Measurements from ENCODE around the gene LRPAP1.

DNA sequence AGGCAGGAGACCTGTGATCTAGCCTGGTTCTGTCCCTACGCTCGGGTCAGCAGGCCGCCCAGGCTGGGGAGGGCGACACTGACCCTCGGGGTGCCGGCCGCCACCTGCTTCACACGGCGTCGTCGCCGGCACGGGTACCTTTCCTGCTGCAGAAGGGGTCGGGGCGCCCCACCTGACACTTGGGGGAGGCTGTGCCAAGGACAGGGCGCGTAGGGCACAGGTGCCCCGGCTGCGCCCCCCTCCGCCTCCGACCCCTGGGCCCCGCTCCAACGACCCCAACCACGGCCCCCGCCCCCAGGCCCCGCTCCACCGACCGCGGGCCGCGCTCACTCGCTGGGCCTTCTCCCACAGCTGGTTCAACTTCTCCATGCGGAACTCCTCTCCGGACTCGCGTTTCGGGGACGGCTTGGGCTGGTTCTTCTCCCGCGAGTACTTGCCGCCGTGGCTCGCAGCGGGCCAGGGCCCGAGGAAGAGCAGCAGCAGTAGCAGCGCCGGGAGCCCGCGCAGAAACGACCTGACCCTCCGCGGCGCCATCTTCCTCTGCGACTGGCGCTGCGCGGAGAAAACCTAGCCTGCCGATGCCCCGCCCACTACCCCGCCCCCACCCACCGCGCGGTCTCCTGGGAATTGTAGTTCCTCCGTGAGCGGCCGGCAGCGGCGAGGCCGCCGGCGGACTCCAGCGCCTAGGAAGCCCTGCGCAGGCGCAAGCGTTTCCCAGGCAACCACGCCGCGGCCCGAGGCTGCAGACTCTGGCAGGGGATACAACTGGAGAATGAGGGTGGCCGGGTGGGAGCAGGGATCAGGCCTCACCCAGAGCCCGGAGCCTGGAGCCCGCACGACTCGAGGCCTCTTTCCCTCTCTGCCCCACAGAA lies at the start of gene LRPAP1:
- TF ChIP-seq, protein P1, sequence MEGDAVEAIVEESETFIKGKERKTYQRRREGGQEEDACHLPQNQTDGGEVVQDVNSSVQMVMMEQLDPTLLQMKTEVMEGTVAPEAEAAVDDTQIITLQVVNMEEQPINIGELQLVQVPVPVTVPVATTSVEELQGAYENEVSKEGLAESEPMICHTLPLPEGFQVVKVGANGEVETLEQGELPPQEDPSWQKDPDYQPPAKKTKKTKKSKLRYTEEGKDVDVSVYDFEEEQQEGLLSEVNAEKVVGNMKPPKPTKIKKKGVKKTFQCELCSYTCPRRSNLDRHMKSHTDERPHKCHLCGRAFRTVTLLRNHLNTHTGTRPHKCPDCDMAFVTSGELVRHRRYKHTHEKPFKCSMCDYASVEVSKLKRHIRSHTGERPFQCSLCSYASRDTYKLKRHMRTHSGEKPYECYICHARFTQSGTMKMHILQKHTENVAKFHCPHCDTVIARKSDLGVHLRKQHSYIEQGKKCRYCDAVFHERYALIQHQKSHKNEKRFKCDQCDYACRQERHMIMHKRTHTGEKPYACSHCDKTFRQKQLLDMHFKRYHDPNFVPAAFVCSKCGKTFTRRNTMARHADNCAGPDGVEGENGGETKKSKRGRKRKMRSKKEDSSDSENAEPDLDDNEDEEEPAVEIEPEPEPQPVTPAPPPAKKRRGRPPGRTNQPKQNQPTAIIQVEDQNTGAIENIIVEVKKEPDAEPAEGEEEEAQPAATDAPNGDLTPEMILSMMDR (IDR thresholded peaks at IDR 0.05; ENCODE audit: poor library complexity, severe bottlenecking): peak; percentile 10
- peak; percentile 94 for TF ChIP-seq TAF1 (IDR thresholded peaks at IDR 0.05; ENCODE audit: low read depth)
- TF ChIP-seq POLR2AphosphoS5 (IDR thresholded peaks at IDR 0.05): peak; percentile 91
- TF ChIP-seq EP300 (conservative IDR thresholded peaks at IDR 0.05; ENCODE audit: poor library complexity, severe bottlenecking): no peak
- no peak for TF ChIP-seq EZH2 (IDR thresholded peaks at IDR 0.05; ENCODE audit: borderline replicate concordance, insufficient read depth, low read length, poor library complexity, severe bottlenecking)
- TF ChIP-seq, protein P2, sequence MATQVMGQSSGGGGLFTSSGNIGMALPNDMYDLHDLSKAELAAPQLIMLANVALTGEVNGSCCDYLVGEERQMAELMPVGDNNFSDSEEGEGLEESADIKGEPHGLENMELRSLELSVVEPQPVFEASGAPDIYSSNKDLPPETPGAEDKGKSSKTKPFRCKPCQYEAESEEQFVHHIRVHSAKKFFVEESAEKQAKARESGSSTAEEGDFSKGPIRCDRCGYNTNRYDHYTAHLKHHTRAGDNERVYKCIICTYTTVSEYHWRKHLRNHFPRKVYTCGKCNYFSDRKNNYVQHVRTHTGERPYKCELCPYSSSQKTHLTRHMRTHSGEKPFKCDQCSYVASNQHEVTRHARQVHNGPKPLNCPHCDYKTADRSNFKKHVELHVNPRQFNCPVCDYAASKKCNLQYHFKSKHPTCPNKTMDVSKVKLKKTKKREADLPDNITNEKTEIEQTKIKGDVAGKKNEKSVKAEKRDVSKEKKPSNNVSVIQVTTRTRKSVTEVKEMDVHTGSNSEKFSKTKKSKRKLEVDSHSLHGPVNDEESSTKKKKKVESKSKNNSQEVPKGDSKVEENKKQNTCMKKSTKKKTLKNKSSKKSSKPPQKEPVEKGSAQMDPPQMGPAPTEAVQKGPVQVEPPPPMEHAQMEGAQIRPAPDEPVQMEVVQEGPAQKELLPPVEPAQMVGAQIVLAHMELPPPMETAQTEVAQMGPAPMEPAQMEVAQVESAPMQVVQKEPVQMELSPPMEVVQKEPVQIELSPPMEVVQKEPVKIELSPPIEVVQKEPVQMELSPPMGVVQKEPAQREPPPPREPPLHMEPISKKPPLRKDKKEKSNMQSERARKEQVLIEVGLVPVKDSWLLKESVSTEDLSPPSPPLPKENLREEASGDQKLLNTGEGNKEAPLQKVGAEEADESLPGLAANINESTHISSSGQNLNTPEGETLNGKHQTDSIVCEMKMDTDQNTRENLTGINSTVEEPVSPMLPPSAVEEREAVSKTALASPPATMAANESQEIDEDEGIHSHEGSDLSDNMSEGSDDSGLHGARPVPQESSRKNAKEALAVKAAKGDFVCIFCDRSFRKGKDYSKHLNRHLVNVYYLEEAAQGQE (IDR thresholded peaks at IDR 0.05; ENCODE audit: borderline replicate concordance): peak; percentile 90
- TF ChIP-seq RAD21 (conservative IDR thresholded peaks at IDR 0.05): peak; percentile 37
